Adipose tissue (tissue), 3 donors: ENCODE data around the gene COL7A1. TPM values are rescaled to one million over a fixed set of nuclear protein-coding genes. Genes with fewer than 3 reads are reported as not detected.
"Not testable (repeated sequence)": the region's sequence is repeated elsewhere in the genome, so short reads cannot be mapped to it uniquely, and the experiment has no call there.

Experiments used
- H3K27ac ChIP-seq: one replicate; pipeline ENCODE4 v1.5.1; 2013; ENCODE audit warnings: low read depth, low read length
- whole genome bisulfite sequencing, 3 donors: extraction: QIAGEN DNeasy Blood & Tissue Kit; methylation state at CpG; one replicate each; pipeline ENCODE4 v1.1.7; 2013; 5-methylcytosine and 5-hydroxymethylcytosine counted together
- polyA plus RNA-seq, 3 donors: library from polyadenylated mRNA; stranded (reverse); fragments of 200-250 nt; gene quantifications; one replicate each; pipeline ENCODE4 v1.2.3, GENCODE V29; 2013
- donor health status: healthy with polysubstance abuse.
- donor health status: Bipolar disorder and iron deficiency.
- donor health status: healthy.

Gene COL7A1
- polyA plus RNA-seq, 3 donors, result 1.4 to 10.3 (median 2.2) TPM

DNA sequence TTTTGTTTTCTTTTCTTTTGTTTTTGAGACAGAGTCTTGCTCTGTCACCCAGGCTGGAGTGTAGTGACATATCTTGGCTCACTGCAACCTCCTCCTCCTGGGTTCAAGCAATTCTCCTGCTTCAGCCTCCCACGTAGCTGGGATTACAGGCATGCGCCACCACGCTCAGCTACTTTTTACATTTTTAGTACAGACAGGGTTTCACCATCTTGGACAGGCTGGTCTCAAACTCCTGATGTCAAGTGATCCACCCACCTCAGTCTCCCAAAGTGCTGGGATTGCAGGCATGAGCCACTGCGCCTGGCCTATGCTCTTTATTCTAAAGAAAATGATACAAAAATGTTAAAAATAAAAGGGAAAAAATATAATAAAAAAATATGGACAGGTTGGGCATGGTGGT is 64.4 kb downstream of the COL7A1 start:
- WGBS, 3 donors, result 96 to 97% (median 97%) methylated on average over 4 of the region's 4 CpGs
- H3K27ac ChIP-seq, result not testable (repeated sequence)

DNA sequence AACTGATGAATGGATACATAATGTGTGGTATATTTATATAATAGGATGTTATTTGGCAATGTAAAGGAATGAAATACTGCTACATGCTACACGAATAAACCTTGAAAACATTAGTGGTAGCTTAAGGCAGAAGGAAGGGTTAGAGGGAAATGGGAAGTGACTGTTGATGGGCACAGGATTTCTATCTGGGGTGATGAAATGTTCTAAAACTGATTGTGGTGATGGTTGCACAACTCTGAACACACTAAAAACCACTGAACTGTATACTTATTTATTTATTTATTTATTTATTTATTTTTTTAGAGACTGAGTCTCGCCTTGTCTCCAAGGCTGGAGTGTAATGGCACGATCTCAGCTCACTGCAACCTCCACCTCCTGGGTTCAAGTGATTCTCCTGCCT is 66.4 kb downstream of the COL7A1 start:
- no peak overlapping the region for H3K27ac ChIP-seq

DNA sequence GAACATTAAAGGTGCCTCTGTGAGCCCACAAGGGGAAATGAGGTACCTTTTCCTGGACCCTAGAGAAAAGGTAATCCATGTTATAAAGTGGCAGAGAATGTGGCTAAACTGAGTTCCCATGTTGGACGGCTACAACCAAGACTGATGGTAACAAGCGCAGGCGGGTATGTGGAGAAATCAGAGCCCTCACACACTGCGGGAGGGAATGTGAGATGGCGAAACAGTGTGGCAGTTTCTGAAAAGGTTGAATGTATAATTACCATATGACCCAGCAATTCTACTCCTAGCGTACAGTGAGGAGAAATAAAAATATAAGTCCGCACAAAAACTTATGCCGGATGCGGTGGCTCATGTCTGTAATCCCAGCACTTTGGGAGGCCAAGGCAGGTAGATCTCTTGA is 67.1 kb downstream of the COL7A1 start:
- no peak overlapping the region for H3K27ac ChIP-seq
- 64 to 98% (median 64%) methylated on average over 9 of the region's 9 CpGs for WGBS, 3 donors

More for the DNA sequence above, 66.4 kb downstream of the COL7A1 start:
- WGBS, 3 donors, result 63 to 83% (median 66%) methylated on average over 3 of the region's 3 CpGs

DNA sequence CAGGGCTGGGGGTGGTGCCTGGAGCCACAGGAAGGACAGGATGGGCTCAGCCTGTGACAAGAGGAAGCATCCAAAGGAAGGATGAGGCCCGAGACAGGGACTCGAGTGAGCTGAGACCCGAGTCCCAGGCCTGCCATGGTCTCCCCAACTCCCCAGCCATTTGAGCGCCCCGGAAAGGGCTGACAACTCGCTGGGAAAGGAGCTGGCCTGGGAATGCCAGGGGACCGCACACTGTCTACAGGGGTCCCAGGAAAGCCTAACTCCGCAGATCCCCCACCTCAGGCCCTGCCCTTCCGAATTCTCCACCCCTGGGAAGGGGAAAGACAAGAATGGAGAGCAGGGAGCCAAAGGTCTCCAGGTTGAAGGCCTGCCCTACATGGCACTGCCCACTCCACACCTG is 70.2 kb downstream of the COL7A1 start:
- WGBS, 3 donors, result 76 to 91% (median 83%) methylated on average over 9 of the region's 9 CpGs
- no peak overlapping the region for H3K27ac ChIP-seq

DNA sequence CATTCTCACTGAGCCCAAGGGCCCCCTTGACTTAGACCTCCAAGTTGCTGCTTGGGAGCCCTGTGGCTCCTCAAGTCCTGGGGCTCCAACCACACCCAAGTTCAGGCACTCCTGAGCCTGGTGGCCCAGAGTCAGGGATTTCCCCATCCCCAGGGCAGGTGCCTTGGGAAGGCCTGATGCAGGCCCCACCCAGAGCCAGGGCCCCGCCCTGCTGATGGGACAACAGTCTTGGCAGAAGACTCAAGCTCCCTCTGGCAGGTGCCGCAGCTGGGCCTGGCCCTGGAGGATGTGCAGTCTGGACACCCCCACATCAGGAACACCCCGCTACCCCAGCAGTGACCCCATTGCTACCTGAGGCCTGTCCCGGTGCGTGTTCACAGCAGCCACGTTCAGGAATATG is 73.5 kb downstream of the COL7A1 start:
- no peak overlapping the region for H3K27ac ChIP-seq
- WGBS, 3 donors, result 85 to 96% (median 94%) methylated on average over 6 of the region's 6 CpGs

DNA sequence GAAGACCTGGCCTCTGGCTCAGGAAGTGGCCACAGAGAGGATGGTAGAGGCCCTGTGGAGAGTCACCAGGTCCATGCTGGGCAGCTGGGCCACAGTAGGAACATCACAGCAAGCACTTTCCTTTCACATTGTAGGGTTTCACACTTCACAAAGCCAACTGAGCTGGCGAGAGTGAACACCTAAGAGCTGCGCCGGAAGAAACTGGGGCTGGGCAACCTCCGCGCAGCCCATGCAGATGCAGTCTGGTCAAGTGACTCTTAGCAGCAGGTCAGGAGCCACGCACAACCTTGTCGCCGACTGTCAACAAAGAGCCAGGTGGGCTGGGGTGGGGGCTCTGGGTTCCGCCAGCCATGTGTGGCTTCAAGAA is 75.9 kb downstream of the COL7A1 start:
- WGBS, 3 donors, result 94 to 95% (median 94%) methylated on average over 9 of the region's 9 CpGs
- no peak overlapping the region for H3K27ac ChIP-seq

DNA sequence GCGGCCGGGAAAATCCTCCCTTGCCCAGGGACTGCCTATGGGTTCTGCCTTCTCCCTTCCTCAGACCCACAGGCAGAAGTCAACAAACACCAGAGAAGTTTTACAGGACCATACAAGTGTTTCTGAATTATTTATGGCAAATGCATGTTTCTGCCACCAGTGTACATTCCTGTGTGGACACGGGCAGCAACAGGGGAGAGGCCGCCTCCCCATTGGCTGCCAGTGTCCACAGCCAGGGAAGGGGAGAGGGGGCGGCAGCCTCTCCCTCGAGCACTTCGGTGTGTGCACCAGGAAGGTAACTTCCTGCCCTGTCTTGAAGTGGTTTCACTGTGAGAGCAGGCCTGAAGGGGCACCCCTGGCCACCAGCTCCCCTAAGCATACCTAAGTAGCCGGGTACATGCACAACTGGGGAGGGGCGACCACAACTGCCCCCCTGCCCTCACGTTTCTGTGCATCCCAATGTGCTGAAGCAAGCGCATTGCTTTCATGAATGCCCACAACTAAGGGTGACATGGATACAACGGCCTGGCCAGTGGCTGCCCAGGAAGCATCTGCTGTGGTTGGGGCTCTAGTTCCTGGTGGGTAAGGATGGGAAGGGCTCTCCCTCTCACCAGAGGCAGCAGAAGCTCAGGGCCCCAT is 76.4 kb downstream of the COL7A1 start:
- WGBS, 3 donors, result 60 to 72% (median 64%) methylated on average over 12 of the region's 12 CpGs
- no peak overlapping the region for H3K27ac ChIP-seq

DNA sequence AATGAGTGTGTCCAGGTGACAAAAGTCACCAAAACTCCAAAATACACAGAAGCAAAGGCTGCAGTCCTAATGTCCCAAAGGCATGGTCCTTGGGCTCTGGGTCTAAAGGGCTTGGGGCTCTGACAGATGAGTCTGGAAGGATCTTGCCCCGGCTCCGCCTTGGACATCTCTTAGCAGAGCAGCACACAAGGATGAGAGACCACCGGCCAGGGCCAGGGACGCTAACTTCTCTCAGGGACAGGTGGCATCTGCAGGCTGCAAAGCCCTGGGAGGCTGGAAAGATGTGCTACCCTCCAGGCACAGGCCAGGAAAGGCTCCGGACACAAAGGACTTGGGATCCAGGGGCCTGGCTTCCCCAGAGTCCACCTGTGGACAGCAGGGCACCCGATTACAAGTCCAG is 77.1 kb downstream of the COL7A1 start:
- H3K27ac ChIP-seq, result no peak overlapping the region
- 88 to 94% (median 93%) methylated on average over 6 of the region's 6 CpGs for WGBS, 3 donors

DNA sequence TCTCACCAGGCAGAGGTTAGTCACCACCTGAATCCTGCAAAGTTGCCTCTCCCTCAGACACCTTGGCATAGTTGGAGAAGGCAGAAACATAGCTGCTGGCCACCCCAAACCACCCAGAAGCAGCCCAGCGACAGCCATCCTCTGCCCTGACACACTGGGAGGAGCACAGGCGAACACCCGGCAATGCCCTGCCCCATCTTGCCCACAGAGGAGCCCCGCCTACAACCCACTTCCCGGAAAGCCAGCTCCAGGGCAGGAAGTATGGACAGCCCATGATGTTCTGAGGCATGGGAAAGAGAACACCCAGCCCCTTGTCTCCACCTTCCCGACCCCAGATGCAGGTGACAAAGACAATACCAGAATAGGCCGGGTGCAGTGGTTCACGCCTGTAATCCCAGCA is 78.6 kb downstream of the COL7A1 start:
- no peak overlapping the region for H3K27ac ChIP-seq
- whole genome bisulfite sequencing, 3 donors, result 71 to 76% (median 75%) methylated on average over 8 of the region's 8 CpGs

DNA sequence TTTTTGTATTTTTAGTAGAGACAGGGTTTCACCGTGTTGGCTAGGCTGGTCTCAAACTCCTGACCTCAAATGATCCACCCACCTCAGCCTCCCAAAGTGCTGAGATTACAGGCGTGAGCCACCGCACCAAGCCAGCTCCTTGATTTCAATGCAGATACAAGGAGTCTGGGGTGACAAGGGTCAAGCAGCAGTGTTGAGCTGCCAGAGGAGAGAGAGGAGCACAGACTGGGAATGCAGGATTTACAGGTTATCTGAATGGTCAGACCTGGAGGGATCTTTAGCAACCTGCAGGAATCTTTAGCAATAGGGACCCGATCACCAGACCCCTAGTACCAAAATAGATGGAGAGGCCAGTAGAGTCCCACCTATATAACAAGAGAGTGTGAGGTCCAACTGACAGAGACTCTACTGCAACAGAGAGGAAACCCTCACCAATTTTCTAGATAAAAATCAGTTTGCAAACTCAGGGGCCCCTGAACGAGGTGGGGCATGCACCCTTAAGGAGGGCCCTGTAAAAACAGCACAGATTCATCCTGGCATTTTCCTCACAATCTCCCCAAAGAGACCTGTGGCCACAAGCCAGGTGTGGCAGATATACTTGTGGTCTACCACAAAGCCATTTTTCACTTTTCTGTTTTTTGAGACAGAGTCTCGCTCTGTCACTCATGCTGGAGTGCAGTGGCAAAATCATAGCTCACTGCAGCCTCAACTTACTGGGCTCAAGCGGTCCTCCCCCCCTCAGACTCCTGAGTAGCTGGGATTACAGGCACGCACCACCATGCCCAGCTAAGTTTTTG is 80.5 kb downstream of the COL7A1 start:
- H3K27ac ChIP-seq, result no peak overlapping the region
- 87 to 94% (median 87%) methylated on average over 8 of the region's 8 CpGs for WGBS, 3 donors

Other genes with a start within 250 kb of the COL7A1 start
- gene FBXW12, start 223.1 kb downstream of the COL7A1 start, polyA plus RNA-seq, result 1 to 10 TPM in 1 of 3 donors, not detected in 2; 1.5 TPM
- gene PLXNB1, start 165.2 kb downstream of the COL7A1 start, polyA plus RNA-seq, result 10 to 100 TPM; 31.2 to 51.0 (median 35.4) TPM
- gene CCDC51, start 155.2 kb downstream of the COL7A1 start, polyA plus RNA-seq, result 10 to 100 TPM in 2 of 3 donors, 1 to 10 TPM in 1; 5.5 to 14.1 (median 11.6) TPM
- 100 to 1,000 TPM; 180 to 622 (median 308) TPM for gene TMA7, start 155.1 kb downstream of the COL7A1 start, polyA plus RNA-seq
- gene ATRIP, start 148.6 kb downstream of the COL7A1 start, polyA plus RNA-seq, result 1 to 10 TPM; 3.4 to 4.0 (median 3.9) TPM
- 100 to 1,000 TPM in 2 of 3 donors, 10 to 100 TPM in 1; 49.8 to 116 (median 111) TPM for gene SHISA5, start 91.2 kb downstream of the COL7A1 start, polyA plus RNA-seq
- 1 to 10 TPM; 1.7 to 6.5 (median 5.2) TPM for gene PFKFB4, start 38.5 kb downstream of the COL7A1 start, polyA plus RNA-seq
- gene UCN2, start 31.5 kb downstream of the COL7A1 start, polyA plus RNA-seq, result under 1 TPM in 1 of 3 donors, not detected in 2; 0.04 TPM
- gene UQCRC1, start 14.3 kb upstream of the COL7A1 start, polyA plus RNA-seq, result 100 to 1,000 TPM; 122 to 214 (median 155) TPM
- gene TMEM89, start 26.4 kb upstream of the COL7A1 start, polyA plus RNA-seq, result not detected
- gene SLC26A6, start 40.1 kb upstream of the COL7A1 start, polyA plus RNA-seq, result 10 to 100 TPM in 1 of 3 donors, 1 to 10 TPM in 2; 8.7 to 14.1 (median 8.9) TPM
- gene CELSR3, start 67.6 kb upstream of the COL7A1 start, polyA plus RNA-seq, result 1 to 10 TPM in 2 of 3 donors, under 1 TPM in 1; 0.48 to 1.5 (median 1.0) TPM
- gene NCKIPSD, start 90.6 kb upstream of the COL7A1 start, polyA plus RNA-seq, result 10 to 100 TPM in 2 of 3 donors, 1 to 10 TPM in 1; 9.2 to 13.9 (median 13.5) TPM
- 10 to 100 TPM; 46.7 to 64.0 (median 49.6) TPM for gene IP6K2, start 121.9 kb upstream of the COL7A1 start, polyA plus RNA-seq